NCI-H1436 treated with DMSO at 0.1 percent for 48 hours (cell line): ENCODE results near the gene SLC44A4.
"Not testable (repeated sequence)": the region's sequence is repeated elsewhere in the genome, so short reads cannot be mapped to it uniquely, and the experiment has no call there.

Experiments used
- DNase-seq: peaks from one replicate; lab custom pipeline; 2025; lab: John Stamatoyannopoulos, UW

The SLC44A4 gene

DNA sequence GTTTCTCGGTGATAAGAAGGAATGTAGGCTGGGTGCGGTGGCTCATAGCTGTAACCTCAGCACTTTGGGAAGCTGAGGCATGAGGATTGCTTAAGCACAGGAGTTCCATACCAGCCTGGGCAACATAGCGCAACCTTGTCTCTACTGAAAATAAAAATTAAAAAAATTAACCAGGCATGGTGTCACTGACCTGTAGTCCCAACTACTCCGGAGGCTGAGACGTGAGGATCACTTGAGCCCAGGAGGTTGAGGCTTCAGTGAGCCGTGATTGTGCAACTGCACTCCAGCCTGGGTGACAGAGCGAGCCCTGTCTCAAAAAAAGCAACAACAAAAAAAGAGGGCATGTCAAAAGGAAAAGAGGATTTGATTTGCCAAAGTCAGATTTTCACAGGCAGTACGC lies 20.1 kb downstream of the SLC44A4 start:
- no peak for DNase-seq

DNA sequence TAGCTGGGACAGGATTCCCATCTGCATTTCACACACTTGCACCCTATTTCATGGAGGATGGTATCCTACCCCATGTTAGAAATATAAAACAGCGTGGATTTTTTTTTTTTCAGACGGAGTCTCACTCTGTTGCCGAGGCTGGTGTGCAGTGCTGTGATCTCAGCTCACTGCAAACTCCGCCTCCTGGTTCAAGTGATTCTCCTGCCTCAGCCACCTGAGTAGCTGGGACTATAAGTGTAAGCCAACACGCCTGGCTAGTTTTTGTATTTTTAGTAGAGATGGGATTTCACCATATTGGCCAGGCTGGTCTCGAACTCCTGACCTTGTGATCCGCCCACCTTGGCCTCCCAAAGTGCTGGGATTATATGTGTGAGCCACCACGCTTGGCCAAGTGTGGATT lies 21.0 kb downstream of the SLC44A4 start:
- DNase-seq, result not testable (repeated sequence)

DNA sequence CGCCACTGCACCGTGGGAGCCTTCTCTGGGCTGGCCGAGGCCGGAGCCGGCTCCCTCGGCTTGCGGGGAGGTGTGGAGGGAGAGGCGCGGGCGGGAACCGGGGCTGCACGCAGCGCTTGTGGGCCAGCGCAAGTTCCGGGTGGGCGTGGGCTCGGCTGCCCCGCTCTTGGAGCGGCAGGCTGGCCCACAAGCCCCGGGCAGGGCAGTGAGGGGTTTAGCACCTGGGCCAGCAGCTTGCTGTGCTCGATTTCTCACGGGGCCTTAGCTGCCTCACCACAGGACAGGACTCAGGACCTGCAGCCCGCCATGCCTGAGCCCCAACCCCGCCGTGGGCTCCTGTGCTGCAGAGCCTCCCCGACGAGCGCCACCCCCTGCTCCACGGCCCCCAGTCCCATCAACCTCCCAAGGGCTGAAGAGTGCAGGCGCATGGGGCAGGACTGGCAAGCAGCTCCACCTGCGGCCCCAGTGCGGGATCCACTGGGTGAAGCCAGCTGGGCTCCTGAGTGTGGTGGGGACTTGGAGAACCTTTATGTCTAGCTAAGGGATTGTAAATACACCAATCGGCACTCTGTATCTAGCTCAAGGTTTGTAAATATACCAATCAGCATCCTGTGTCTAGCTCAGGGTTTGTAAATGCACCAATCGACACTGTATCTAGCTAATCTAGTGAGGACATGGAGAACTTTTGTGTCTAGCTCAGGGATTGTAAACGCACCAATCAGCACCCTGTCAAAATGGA lies 26.6 kb downstream of the SLC44A4 start:
- not testable (repeated sequence) for DNase-seq

DNA sequence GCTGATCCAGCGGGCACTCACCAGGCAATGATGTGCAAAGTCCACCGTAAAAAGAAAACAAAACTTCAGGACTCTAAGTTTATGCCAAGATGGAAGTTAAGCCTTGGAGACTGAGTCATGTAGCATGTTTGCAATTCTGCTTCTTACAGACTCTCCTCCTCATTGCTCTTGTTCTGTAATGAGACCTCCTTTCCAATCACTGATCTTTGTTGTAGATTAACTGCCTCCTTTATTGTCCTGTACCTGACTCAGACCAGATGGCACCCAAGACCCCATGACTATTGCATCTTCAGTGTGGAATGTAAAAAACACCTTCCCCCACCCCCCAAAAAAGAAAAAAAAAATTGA lies 27.3 kb downstream of the SLC44A4 start:
- DNase-seq, result no peak

DNA sequence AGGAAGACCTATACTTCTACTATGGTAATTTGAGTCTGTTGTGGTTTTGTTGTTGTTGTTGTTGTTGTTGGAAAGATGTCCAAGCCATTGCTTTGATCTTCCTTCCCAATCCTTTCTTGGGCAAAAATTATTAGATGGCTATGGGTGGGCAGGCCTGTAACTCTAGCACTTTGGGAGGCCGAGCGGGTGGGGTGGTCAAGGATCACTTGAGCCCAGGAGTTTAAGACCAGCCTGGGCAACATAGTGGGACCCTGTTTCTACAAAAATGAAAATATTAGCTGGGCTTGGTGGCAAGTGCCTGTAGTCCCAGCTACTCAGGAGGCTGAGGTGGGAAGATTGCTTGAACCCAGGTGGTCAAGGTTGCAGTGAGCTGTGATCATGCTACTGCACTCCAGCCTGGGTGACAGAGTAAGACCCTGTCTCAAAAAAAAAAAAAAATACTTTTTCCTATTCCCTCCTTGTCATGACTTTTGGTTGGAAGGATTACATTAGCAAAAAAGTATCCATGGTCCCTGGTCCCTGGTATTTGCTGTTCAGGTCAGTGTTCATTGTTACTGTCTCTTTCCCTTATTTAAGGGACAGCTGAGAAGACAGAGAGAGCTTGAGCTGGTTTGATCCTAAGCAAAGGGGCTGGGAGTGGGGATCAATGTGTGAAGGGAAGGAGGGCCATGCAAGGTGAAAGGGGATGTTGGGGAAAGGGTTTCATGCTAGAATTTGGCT lies 27.9 kb downstream of the SLC44A4 start:
- DNase-seq, result no peak

DNA sequence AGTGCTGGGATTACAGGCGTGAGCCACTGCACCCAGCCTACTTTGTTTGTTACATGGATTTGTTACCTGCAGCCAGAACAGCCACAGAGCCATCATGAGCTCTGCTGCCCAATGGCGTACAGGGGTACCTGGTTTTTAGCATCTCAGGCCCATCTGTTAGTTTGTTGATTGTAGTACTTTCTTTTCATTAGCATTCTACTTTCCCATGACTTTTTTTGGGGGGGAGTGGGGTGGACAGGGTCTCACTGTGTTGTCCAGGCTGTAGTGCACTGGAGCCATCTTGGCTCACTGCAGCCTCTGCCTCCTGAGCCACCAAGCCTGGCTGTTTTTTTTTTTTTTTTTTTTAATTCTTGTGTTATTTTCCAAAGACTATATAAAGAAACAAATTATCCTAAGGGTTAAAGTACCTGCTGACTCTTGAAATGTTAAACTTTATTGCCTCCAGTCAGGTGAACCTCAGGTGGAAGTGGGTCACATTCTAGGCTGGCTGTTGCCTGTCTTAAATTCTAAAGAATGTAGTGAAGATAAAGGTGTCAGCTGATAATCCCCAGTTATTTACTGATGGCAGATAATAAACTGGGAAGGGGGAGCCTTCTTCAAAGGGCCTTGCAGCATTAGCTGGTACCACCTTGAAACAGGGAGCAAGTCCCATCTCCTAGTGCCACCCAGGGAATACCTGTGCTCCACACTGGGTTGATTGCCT lies 31.4 kb downstream of the SLC44A4 start:
- no peak for DNase-seq

DNA sequence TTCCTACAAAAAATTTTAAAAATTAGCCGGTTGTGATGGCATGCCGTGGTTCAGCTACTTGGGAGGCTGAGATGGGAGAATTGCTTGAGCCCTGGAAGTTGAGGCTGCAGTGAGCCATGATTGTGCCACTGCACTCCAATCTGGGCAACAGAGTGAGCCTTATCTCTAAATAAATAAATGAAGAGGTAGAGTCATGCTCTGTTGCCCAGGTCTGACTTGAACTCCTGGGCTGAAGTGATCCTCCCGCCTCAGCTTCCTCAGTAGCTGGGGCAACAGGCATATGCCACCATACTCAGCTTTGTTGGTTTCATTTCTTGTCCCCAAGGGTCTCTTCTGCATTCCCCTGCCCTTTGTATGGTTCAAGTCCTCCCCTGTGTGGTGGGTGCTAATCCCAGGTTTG lies 34.3 kb downstream of the SLC44A4 start:
- no peak for DNase-seq

DNA sequence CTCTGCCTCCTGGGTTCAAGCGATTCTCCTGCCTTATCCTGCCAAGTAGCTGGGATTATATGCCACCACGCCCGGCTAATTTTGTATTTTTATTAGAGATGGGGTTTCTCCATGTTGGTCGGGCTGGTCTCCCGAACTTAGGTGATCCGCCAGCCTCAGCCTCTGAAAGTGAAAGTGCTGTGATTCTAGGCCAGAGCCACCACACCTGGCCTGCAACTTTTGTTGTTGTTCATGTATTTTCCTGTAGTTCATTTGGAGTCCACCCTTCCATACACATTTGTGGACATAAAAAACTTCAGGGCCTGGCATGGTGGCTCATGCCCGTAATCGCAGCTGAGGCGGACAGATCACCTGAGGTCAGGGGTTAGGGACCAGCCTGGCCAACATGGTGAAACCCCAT lies 36.7 kb downstream of the SLC44A4 start:
- DNase-seq, result no peak

DNA sequence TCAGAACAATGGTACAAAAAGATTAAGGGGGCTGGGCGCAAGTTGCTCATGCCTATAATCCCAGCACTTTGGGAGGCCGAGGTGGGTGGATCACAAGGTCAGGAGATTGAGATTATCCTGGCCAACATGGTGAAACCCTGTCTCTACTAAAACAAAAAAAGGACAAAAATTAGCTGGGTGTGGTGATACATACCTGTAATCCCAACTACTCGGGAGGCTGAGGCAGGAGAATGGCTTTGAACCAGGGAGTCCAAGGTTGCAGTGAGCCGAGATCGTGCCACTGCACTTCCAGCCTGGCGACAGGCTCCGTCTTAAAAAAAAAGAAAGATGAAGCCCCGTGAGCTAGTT lies 39.0 kb downstream of the SLC44A4 start:
- not testable (repeated sequence) for DNase-seq

DNA sequence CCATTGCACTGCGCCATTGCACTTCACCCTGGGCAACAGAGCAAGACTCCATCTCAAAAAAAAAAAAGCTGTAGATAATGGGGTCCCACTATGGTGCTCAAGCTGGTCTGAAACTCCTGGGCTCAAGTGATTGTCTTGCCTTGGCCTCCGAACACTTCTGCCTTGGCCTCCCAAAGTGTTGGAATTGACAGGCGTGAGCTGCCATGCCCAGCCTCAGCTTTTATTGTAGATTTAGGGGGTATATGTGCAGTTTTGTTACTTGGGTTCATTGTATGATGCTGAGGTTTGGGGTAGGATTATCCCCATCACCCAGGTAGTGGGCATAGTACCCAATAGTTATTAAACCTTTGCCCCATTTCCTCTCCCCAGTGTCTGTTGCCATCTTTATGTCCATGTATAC lies 39.8 kb downstream of the SLC44A4 start:
- DNase-seq, result no peak

DNA sequence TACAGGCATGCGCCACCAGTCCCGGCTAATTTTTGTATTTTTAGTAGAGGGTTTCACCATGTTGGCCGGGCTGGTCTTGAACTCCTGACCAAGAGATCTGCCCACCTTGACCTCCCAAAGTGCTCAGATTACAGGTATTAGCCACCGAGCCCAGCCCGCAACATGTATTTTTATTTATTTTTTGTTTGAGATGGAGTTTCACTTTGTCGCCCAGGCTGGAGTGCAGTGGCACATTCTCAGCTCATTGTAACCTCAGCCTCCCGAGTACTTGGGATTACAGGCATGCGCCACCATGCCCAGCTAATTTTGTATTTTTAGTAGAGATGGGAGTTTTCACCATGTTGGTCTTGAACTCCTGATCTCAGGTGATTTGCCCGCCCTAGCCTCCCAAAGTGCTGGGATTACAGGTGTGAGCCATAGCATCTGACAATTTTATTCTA lies 40.7 kb downstream of the SLC44A4 start:
- not testable (repeated sequence) for DNase-seq

DNA sequence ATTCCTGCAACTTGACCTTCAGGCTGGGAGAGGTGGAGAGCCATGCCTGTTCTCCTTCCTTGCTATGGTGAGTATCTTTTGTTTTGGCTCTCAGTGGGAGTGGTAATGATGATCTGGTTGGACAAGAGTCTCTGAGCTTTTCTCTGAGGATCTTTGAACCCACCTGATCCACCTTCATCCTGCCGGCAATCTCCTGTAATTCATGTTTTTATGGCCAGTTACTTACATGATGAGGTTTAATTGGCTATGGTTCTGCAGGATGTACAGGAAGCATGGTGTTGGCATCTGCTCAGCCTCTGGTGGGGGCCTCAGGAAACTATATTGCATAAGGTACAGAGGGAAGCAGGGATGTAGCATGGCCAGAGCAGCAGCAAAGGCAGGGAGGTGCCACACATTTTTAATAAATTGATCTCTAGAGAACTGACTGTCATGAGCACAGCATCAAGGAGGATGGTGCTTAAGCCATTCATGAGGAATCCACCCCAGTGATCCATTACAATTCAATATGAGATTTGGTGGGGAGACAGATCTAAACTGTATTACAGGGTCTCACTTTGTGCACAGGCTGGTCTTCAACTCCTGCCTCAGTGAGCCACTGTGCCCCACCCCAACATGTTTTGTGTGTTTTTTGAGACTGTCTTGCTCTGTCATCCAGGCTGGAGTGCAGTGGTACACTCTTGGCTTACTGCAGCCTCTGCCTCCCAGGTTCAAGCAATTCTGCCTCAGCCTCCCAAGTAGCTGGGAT lies 41.3 kb downstream of the SLC44A4 start:
- no peak for DNase-seq

DNA sequence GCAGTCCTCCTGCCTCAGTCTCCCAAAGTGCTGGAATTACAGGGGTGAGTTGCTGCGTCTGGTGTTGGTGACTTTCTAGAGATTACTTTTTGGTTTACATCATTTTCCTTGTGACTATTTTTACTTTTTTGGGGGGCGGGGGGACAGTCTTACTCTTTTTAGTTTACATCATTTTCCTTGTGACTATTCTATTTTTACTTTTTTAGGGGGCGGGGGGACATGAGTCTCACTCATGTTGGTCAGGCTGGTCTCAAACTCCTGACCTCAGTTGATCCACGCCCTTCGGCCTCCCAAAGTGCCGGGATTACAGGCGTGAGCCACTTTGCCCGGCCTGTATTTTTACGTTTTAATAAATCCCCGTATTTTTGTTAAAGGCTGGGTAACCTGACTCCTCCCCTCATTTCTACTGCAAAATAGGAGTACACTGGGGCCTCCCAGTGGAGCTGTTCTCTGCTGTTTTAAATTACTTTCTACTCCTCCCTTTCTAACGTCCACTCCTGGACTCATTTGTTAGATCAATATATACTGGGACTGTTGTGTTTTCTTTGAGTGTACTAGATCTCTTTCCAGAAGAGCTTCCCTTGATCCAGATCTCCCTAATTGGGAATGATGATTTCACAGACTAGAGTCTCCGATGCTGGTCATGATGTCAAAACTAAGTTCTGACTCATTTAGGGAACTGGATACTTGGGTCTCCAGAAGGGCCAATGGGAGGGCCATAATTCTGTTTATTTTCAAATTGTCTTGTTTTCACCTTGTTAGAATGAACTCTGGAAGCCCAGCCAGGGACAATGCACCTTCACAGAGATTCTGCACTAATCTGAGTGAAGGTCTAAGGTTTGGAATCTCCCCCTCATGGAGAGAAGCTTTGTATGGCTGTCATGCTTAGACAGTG lies 42.1 kb downstream of the SLC44A4 start:
- DNase-seq, result no peak

DNA sequence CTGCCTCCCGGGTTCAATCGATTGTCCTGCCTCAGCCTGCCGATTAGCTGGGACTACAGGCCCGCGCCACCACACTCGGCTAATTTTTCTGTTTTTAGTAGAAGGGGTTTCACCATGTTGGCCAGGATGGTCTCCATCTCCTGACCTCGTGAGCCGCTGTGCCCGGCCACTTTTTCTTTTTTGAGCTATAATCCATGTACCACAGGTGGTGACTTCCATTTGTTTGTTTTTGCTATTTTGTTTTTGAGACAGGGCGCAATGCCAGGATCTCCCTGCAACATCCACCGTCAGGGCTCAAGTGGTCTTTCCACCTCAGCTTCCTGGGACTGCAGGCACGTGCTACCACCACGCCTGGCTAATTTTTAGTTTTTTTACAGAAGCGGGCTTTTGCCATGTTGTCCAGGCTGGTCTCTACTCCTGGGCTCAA lies 42.7 kb downstream of the SLC44A4 start:
- DNase-seq, result no peak

DNA sequence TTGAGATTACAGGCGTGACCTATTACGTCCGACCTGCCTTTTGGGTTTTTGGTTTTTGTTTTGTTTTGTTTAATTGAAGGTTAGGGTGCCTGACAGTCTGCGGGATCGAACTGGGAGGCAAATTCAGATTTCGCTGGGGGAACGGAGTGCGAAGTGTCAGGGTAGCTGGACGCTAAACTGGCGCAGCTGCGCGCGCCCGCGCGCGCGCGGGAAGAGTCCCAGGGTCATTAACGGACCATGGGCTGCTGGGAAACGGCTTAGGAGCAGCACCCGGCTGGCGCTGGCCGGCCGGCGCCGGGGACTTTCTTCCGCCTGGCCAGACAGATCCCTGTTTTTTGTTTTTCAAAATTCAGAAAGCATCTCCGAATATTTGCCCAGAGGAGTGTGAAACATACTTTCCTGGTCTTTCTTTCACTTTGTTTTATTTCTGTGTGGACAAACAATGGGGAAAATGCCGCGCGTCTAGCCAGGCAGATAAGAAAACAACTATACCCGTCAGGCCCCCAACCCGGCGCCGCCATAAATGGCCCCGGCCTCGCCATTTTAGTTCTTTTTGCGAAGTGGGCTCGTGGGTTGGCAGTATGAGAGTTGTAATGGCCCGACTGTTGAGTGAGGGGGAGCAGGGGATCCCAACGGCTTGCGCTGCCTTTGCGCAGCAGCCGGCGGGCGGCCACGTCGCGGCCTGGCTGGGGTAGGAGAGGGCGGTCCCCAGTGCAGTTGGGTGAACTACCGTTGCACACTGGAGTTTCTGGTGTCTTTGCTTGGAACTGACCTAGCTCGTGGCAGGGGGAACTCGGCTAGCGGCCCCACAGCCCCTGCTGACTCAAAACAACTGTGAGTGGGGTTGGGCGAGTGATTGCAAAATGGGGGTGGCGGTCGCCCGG lies 44.2 kb downstream of the SLC44A4 start:
- peak; percentile 41 for DNase-seq

DNA sequence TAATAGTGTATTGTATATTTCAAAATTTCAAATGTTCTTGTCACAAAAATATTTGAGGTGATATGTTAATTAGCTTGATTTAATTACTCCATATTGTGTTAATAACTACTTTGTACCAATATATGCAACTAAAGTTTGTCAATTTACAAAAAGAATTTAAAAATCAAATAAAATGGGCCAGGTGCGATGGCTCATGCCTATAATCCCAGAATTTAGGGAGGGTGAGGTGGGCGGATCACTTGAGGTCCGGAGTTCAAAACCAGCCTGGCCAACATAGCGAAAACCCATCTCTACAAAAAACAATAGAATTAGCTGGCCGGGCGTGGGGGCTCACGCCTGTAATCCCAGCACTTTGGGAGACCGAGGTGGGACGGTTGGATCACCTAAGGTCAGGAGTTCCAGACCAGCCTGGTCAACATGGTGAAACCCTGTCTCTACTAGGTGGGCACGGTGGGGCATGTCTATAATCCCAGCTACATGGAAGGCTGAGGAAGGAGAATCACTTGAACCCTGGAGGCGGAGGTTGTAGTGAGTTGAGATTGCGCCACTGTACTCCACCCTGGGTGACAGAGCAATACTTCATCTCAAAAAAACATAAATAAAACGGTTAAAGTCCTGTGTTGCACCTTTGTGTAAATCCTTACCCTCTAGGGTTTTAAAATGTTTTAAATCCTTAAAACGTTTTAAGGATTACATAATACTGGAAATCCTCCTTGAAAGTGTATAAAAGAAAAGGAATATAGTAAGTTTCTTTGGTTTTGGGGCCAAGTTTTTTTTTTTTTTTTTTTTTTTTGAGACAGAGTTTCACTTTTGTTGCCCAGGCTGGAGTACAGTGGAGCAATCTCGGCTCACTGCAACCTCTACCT lies 47.2 kb downstream of the SLC44A4 start:
- no peak for DNase-seq

DNA sequence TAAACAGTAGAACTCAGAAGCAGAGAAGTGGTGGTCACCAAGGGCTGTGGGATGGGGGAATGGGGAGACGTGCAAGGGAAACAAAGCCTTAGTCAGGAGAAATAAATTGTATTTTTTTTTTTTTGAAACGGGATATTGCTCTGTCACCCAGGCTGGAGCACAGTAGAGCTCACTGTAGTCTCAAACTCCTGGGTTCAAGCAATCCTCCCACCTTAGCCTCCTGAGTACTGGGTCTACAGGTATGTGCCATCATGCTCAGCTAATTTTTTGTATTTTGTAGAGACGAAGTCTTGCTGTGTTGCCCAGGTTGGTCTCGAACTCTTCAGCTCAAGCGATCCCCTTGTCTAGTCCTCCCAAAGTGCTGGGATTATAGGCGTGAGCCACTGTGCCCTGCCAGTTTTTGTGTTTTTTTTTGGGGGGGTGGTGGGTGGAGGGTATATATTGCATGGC lies 47.9 kb downstream of the SLC44A4 start:
- DNase-seq, result no peak

DNA sequence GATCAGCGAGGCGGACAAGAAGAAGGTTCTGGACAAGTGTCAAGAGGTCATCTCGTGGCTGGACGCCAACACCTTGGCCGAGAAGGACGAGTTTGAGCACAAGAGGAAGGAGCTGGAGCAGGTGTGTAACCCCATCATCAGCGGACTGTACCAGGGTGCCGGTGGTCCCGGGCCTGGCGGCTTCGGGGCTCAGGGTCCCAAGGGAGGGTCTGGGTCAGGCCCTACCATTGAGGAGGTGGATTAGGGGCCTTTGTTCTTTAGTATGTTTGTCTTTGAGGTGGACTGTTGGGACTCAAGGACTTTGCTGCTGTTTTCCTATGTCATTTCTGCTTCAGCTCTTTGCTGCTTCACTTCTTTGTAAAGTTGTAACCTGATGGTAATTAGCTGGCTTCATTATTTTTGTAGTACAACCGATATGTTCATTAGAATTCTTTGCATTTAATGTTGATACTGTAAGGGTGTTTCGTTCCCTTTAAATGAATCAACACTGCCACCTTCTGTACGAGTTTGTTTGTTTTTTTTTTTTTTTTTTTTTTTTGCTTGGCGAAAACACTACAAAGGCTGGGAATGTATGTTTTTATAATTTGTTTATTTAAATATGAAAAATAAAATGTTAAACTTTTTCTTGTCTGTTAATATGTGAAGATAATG lies 49.0 kb downstream of the SLC44A4 start:
- peak; percentile 40 for DNase-seq
